Right lobe of liver (tissue), 6 donors: ENCODE data around the gene ARRB1. TPM values are rescaled to one million over a fixed set of nuclear protein-coding genes. Genes with fewer than 3 reads are reported as not detected.

Experiments
- ATAC-seq, 4 donors: fragments of 200-7000 bp; cut with Tn5 transposase; one replicate each; pipeline ENCODE4 v1.9.1; 2020; ENCODE audit warnings: mild to moderate bottlenecking in 4 of 4, moderate library complexity in 4 of 4
- DNase-seq, 3 donors: peaks; one replicate each; pipeline ENCODE4 v3.0.0-alpha.2; 2020
- H3K27ac ChIP-seq, 3 donors: fragments of 200-600 bp; one replicate each; pipeline ENCODE4 v1.8.0; 2022
- H3K27me3 ChIP-seq, 2 donors: fragments of 200-600 bp; one replicate each; pipeline ENCODE4 v1.8.0; 2022
- H3K36me3 ChIP-seq, 4 donors: fragments of 200-600 bp; sonication (generic) in 1 of 4; one replicate each; pipeline versions ENCODE4 v1.5.1 to v1.8.0; 2017 to 2022; ENCODE audit warnings: control low read depth in 1 of 4
- H3K4me1 ChIP-seq, 4 donors: fragments of 200-600 bp; sonication (generic) in 1 of 4; one replicate each; pipeline versions ENCODE4 v1.5.1 to v1.8.0; 2017 to 2022; ENCODE audit warnings: control low read depth in 1 of 4
- H3K4me3 ChIP-seq, 3 donors: fragments of 200-600 bp; one replicate each; pipeline ENCODE4 v1.8.0; 2022
- H3K9me3 ChIP-seq, 4 donors: fragments of 200-600 bp; sonication (generic) in 1 of 4; one replicate each; pipeline versions ENCODE4 v1.5.1 to v1.8.0; 2017 to 2022; ENCODE audit warnings: control low read depth in 1 of 4
- CTCF ChIP-seq, 4 donors: fragments of 200-600 bp in 3 of 4; fragments of 450-650 bp in 1 of 4; IDR thresholded peaks; one replicate each; pipeline versions ENCODE4 v1.5.1 to v1.8.0; 2016 to 2022; ENCODE audit warnings: antibody characterized with exemption in 4 of 4, mild to moderate bottlenecking in 2 of 4
- POLR2A ChIP-seq: fragments of 450-650 bp; IDR thresholded peaks from one replicate; pipeline ENCODE4 v1.6.1; 2017; ENCODE audit warnings: antibody characterized with exemption, mild to moderate bottlenecking
- WGBS: methylation state at CpG from one replicate; pipeline ENCODE4 v1.1.6; 2018; ENCODE audit warnings: low coverage, low lambda C conversion rate; ENCODE audit not compliant: insufficient coverage; ENCODE audit errors: missing lambda C conversion rate; 5-methylcytosine and 5-hydroxymethylcytosine counted together
- intact Hi-C, 2 donors: fragments of 100-400 bp; cut with DNase I; formaldehyde crosslinking; loops; one replicate each; pipeline versions ENCODE4 v1.11.2 to v1.14.1; 2022
- microRNA counts: library from miRNA; unstranded; fragments of <30 nt; microRNA quantifications from one replicate; lab custom pipeline; 2016
- microRNA-seq, 2 donors: library from miRNA; unstranded; fragments of <30 nt; microRNA quantifications; one replicate each; pipeline ENCODE4, GENCODE V29; 2019 to 2020
- small RNA-seq, 2 experiments: library from RNA; depleted of rRNA; stranded (forward); fragments of <200 nt; gene quantifications; one replicate each; pipeline ENCODE3, GENCODE V24; 2016
- total RNA-seq, 6 experiments: library from RNA; depleted of rRNA in 2 of 6; stranded (reverse); fragments of >200 nt in 2 of 6; fragmentation: NEBNext Ultra II Directional in 3 of 6; extraction: Animal tissue kit (Norgen Biotek cat#: 25700) in 3 of 6; gene quantifications; one replicate each; pipeline versions ENCODE4 v1.1.0 to v1.2.4, GENCODE V29; 2016 to 2023
- donor health status: DM: no; HTN: yes; CAD: no.
- donor health status: DM: no; HTN: no; CAD: no.
- donor health status: DM: no; HTN: no; CAD: no.
- donor health status: DM: no; HTN: yes; CAD: no.
- donor health status: DM: no; HTN: yes; CAD: no.

The ARRB1 gene
- total RNA-seq, 6 experiments from 2014 or later = 8.6 to 26.4 (median 24.5) TPM

- Histone ChIP-seq H3K27ac (no peak overlapping the region), H3K27me3 (no peaks in the 10 kb centered on the region), H3K36me3 (no peaks in the 10 kb centered on the region), H3K9me3 (no peaks in the 10 kb centered on the region), H3K4me1 (no peaks in the 10 kb centered on the region), H3K4me3 (no peak overlapping the region)
- WGBS = 3% methylated on average over 8 of the region's 8 CpGs
- intact Hi-C loops = loop anchor here in 1 of 2 donors (5.0 kb wide), 1 partner anchor 33 kb away; no protein-coding TSS in a partner anchor
- peak in 1 of 4 donors; percentile 20 for TF ChIP-seq CTCF (IDR thresholded peaks at IDR 0.05)
- TF ChIP-seq POLR2A = no peak
- DNase-seq (peak; percentile 71 to 80 (median 74)), ATAC-seq (peak; percentile 81 to 92 (median 86))
Measured at GRCh38 chr11:75214411-75214821, 137.0 kb downstream of the ARRB1 start.

MicroRNAs encoded within 50 kb of the gene (microRNA counts, 767-probe panel; counts per million panel counts)
- 237 counts per million for microRNA hsa-miR-326 (lab: Ali Mortazavi, UCI)

Small RNA genes lying within 50 kb of the gene (microRNA-seq; reads per million reads assigned to microRNA genes)
- gene MIR326 = 17.4 to 22.3 reads per million in 2 donors

Small RNA genes lying within 50 kb of the gene (small RNA-seq; reads per million reads assigned to genes)
- gene MIR326 (0 reads per million in 2 experiments), gene SNORD15A (0 reads per million in 2 experiments)

Other genes starting within 250 kb of the ARRB1 start
- gene SLCO2B1, start 200.6 kb downstream of the ARRB1 start, total RNA-seq = 100 to 1,000 TPM; 145 to 316 (median 199) TPM
- gene TPBGL, start 110.9 kb downstream of the ARRB1 start, total RNA-seq = not detected
- gene RPS3, start 47.9 kb upstream of the ARRB1 start, total RNA-seq = 100 to 1,000 TPM; 311 to 560 (median 447) TPM
- gene KLHL35, start 81.5 kb upstream of the ARRB1 start, total RNA-seq = under 1 TPM in 1 of 6 experiments, not detected in 5; 0.09 TPM
- 10 to 100 TPM in 1 of 6 experiments, 1 to 10 TPM in 5; 2.0 to 10.7 (median 4.1) TPM for gene GDPD5, start 174.3 kb upstream of the ARRB1 start, total RNA-seq
- gene SERPINH1, start 210.6 kb upstream of the ARRB1 start, total RNA-seq = 10 to 100 TPM; 14.6 to 44.3 (median 33.8) TPM